HEK293T (cell line): ENCODE data around the gene GNG2.

Experiments used
- ARNT ChIP-seq: fragments of 450-650 bp; IDR thresholded peaks from 2 replicates; pipeline ENCODE4 v1.6.1; 2017; ENCODE audit warnings: mild to moderate bottlenecking
- BHLHE40 ChIP-seq: fragments of 450-650 bp; IDR thresholded peaks from 2 replicates; pipeline ENCODE4 v1.6.1; 2016; ENCODE audit warnings: mild to moderate bottlenecking, moderate library complexity, borderline replicate concordance
- CTBP1 ChIP-seq: fragments of 450-650 bp; IDR thresholded peaks from 2 replicates; pipeline ENCODE4 v1.6.1; 2016; ENCODE audit warnings: borderline replicate concordance
- ELF4 ChIP-seq: fragments of 450-650 bp; IDR thresholded peaks from 2 replicates; pipeline ENCODE4 v1.6.1; 2017; ENCODE audit warnings: antibody characterized with exemption
- FOXA1 ChIP-seq: fragments of 450-650 bp; IDR thresholded peaks from 2 replicates; pipeline ENCODE4 v1.6.1; 2016; ENCODE audit warnings: mild to moderate bottlenecking
- FOXM1 ChIP-seq: fragments of 450-650 bp; IDR thresholded peaks from 2 replicates; pipeline ENCODE4 v1.6.1; 2017; ENCODE audit warnings: mild to moderate bottlenecking, borderline replicate concordance
- HDGF ChIP-seq: fragments of 450-650 bp; IDR thresholded peaks from 2 replicates; pipeline ENCODE4 v1.6.1; 2017; ENCODE audit warnings: antibody characterized with exemption, borderline replicate concordance
- L3MBTL2 ChIP-seq: fragments of 450-650 bp; conservative IDR thresholded peaks from 2 replicates; pipeline ENCODE4 v1.6.1; 2016; ENCODE audit warnings: mild to moderate bottlenecking
- LEF1 ChIP-seq: fragments of 450-650 bp; IDR thresholded peaks from 2 replicates; pipeline ENCODE4 v1.6.1; 2017; ENCODE audit warnings: mild to moderate bottlenecking, borderline replicate concordance
- NFRKB ChIP-seq: fragments of 450-650 bp; IDR thresholded peaks from 2 replicates; pipeline ENCODE4 v1.6.1; 2016; ENCODE audit warnings: mild to moderate bottlenecking, moderate library complexity
- SP1 ChIP-seq: fragments of 450-650 bp; IDR thresholded peaks from 2 replicates; pipeline ENCODE4 v1.6.1; 2017
- SUZ12 ChIP-seq: fragments of 450-650 bp; IDR thresholded peaks from 2 replicates; pipeline ENCODE4 v1.6.1; 2016; ENCODE audit warnings: mild to moderate bottlenecking
- TARDBP ChIP-seq: fragments of 450-650 bp; IDR thresholded peaks from 2 replicates; pipeline ENCODE4 v1.6.1; 2016
- TF ChIP-seq, protein P1 (sequence below): fragments of 450-650 bp; IDR thresholded peaks from 2 replicates; pipeline ENCODE4 v1.6.1; 2016

DNA sequence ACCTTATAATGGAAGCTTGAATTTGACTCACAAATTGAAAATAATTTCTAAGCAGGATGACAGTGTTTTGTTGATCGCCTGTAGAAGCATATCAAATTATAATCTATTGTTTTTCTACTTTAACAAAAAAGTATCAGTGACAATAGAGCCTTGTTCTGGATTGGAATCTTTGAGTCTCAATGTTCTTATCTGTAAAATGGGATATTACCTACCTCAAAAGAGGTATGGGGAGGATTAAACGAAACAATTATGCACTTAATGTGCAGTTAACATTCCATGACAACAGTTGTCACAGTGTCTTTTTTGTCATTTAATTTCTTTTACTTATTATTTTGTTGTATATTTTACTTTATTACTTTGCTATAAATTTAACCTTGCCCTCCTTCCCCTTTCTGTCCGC lies 130.1 kb downstream of the GNG2 start:
- TF ChIP-seq FOXM1 (no peak), HDGF (no peak), BHLHE40 (no peak), TARDBP (no peak), LEF1 (no peak), L3MBTL2 (no peak), SP1 (no peak), CTBP1 (no peak), FOXA1 (no peak), ELF4 (no peak), ARNT (no peak), SUZ12 (no peak), NFRKB (no peak)
- TF ChIP-seq, protein P1, sequence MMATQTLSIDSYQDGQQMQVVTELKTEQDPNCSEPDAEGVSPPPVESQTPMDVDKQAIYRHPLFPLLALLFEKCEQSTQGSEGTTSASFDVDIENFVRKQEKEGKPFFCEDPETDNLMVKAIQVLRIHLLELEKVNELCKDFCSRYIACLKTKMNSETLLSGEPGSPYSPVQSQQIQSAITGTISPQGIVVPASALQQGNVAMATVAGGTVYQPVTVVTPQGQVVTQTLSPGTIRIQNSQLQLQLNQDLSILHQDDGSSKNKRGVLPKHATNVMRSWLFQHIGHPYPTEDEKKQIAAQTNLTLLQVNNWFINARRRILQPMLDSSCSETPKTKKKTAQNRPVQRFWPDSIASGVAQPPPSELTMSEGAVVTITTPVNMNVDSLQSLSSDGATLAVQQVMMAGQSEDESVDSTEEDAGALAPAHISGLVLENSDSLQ: no peak
